SK-N-SH (cell line): ENCODE measurements around the gene DPF3.

Experiments used
- CTCF ChIP-seq: fragments of 200-600 bp; sonication (generic); IDR thresholded peaks from 2 replicates; pipeline ENCODE4 v1.6.1; 2017; ENCODE audit warnings: antibody characterized with exemption, mild to moderate bottlenecking, moderate library complexity
- GATA2 ChIP-seq: sonication (generic); formaldehyde crosslinking; IDR thresholded peaks from 2 replicates; pipeline ENCODE4 v1.5.0; 2020; ENCODE audit warnings: mild to moderate bottlenecking, missing genetic modification reagents
- MAX ChIP-seq: IDR thresholded peaks from 2 replicates; pipeline ENCODE4 v1.4.0; 2012; ENCODE audit warnings: low read depth
- RAD21 ChIP-seq: IDR thresholded peaks from 2 replicates; pipeline ENCODE4 v1.6.1; 2012; ENCODE audit warnings: mild to moderate bottlenecking, low read length
- RCOR1 ChIP-seq: fragments of 150-350 bp; IDR thresholded peaks from 2 replicates; pipeline ENCODE4 v1.6.1; 2017; ENCODE audit warnings: antibody characterized with exemption, low read length
- RFX5 ChIP-seq: IDR thresholded peaks from 2 replicates; pipeline ENCODE4 v1.6.1; 2012; ENCODE audit warnings: mild to moderate bottlenecking, improper control_type of control experiment, low read length
- SIN3A ChIP-seq: IDR thresholded peaks from 2 replicates; pipeline ENCODE4 v1.6.1; 2012; ENCODE audit warnings: low read depth, mild to moderate bottlenecking, low read length, moderate library complexity, borderline replicate concordance
- USF2 ChIP-seq: fragments of 150-350 bp; IDR thresholded peaks from 2 replicates; pipeline ENCODE4 v1.6.1; 2017; ENCODE audit warnings: antibody characterized with exemption, low read length, low read depth, borderline replicate concordance
- YY1 ChIP-seq: IDR thresholded peaks from 2 replicates; pipeline ENCODE4 v1.4.0; 2012; ENCODE audit warnings: low read depth, mild to moderate bottlenecking

GRCh38 chr14:72634691-72635616 is 258.9 kb downstream of the DPF3 start:
- TF ChIP-seq SIN3A (no peak), MAX (no peak), USF2 (no peak), CTCF (no peak), RCOR1 (no peak), RFX5 (no peak), RAD21 (no peak), GATA2 (CRISPR knock-in tag) (no peak), YY1 (no peak)
